ENCODE results near the gene MRPL50.

DNA sequence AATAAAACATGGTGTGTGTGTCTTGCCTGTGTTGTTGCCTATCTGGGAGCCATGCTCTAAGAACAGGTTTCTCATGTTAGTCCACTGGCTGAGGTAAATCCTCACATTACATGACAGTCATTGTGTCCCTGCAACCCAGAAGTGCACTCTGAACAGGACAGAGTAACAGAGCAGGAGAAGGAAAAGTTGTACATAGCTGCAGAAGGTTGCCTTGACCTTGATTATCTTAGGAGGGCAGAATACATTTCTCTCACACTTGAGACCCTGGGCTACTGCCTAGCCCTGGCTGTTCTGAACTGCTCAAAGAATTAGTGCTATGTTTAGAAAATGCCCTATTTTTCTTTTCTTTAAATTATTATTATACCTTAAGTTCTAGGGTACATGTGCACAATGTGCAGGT, 17.2 kb upstream of the MRPL50 start:
- TF ChIP-seq, protein P1, sequence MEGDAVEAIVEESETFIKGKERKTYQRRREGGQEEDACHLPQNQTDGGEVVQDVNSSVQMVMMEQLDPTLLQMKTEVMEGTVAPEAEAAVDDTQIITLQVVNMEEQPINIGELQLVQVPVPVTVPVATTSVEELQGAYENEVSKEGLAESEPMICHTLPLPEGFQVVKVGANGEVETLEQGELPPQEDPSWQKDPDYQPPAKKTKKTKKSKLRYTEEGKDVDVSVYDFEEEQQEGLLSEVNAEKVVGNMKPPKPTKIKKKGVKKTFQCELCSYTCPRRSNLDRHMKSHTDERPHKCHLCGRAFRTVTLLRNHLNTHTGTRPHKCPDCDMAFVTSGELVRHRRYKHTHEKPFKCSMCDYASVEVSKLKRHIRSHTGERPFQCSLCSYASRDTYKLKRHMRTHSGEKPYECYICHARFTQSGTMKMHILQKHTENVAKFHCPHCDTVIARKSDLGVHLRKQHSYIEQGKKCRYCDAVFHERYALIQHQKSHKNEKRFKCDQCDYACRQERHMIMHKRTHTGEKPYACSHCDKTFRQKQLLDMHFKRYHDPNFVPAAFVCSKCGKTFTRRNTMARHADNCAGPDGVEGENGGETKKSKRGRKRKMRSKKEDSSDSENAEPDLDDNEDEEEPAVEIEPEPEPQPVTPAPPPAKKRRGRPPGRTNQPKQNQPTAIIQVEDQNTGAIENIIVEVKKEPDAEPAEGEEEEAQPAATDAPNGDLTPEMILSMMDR (IDR thresholded peaks at IDR 0.05): no peak
- no peak for TF ChIP-seq POLR2A (IDR thresholded peaks at IDR 0.05)
